ENCODE data around the gene MLLT1. TPM values are rescaled to one million over a fixed set of nuclear protein-coding genes. Genes with fewer than 3 reads are reported as not detected.

The MLLT1 gene
- total RNA-seq, 1 donor: 12.5 TPM

- TF ChIP-seq CTCF (IDR thresholded peaks at IDR 0.05; ENCODE audit: insufficient read depth, low read depth, low read length): no peak
- DNase-seq (ENCODE audit: low read depth): no peak
- H3K4me3 ChIP-seq (ENCODE audit: low read depth, low read length): no peak overlapping the region
Observed at GRCh38 chr19:6211632-6212402, 68.0 kb downstream of the MLLT1 start.

- H3K4me3 ChIP-seq (ENCODE audit: low read depth, low read length): no peak overlapping the region
- no peak for TF ChIP-seq CTCF (IDR thresholded peaks at IDR 0.05; ENCODE audit: insufficient read depth, low read depth, low read length)
- no peak for DNase-seq (ENCODE audit: low read depth)
Observed at GRCh38 chr19:6210721-6211600, 68.8 kb downstream of the MLLT1 start.

- TF ChIP-seq CTCF (IDR thresholded peaks at IDR 0.05; ENCODE audit: insufficient read depth, low read depth, low read length): no peak
- DNase-seq (ENCODE audit: low read depth): no peak
- no peak overlapping the region for H3K4me3 ChIP-seq (ENCODE audit: low read depth, low read length)
Observed at GRCh38 chr19:6210091-6210490, 69.7 kb downstream of the MLLT1 start.

- no peak for TF ChIP-seq CTCF (IDR thresholded peaks at IDR 0.05; ENCODE audit: insufficient read depth, low read depth, low read length)
- no peak overlapping the region for H3K4me3 ChIP-seq (ENCODE audit: low read depth, low read length)
- DNase-seq (ENCODE audit: low read depth): no peak
Observed at GRCh38 chr19:6209680-6210079, 70.1 kb downstream of the MLLT1 start.

GRCh38 chr19:6209233-6209632 is 70.5 kb downstream of the MLLT1 start:
- no peak overlapping the region for H3K4me3 ChIP-seq (ENCODE audit: low read depth, low read length)
- no peak for DNase-seq (ENCODE audit: low read depth)
- TF ChIP-seq CTCF (IDR thresholded peaks at IDR 0.05; ENCODE audit: insufficient read depth, low read depth, low read length): no peak

- no peak overlapping the region for H3K4me3 ChIP-seq (ENCODE audit: low read depth, low read length)
- no peak for DNase-seq (ENCODE audit: low read depth)
- TF ChIP-seq CTCF (IDR thresholded peaks at IDR 0.05; ENCODE audit: insufficient read depth, low read depth, low read length): no peak
Observed at GRCh38 chr19:6204866-6205723, 74.7 kb downstream of the MLLT1 start.
